ENCODE results near the gene BRIP1. TPM values are rescaled to one million over a fixed set of nuclear protein-coding genes. Genes with fewer than 3 reads are reported as not detected.
"Not testable (repeated sequence)": the region's sequence is repeated elsewhere in the genome, so short reads cannot be mapped to it uniquely, and the experiment has no call there.

Gene BRIP1
- total RNA-seq, 2 donors from 2014 or later, result 1.5 to 2.3 TPM

- H3K4me1 Mint-ChIP-seq, result no peaks in the 10 kb centered on the region
- H3K27ac Mint-ChIP-seq, result no peak overlapping the region
- no peak for ATAC-seq
- no peaks in the 10 kb centered on the region for H3K27me3 Mint-ChIP-seq
- H3K9me3 ChIP-seq (ENCODE audit: control insufficient read depth, low read length, poor library complexity, severe bottlenecking), result peaks cover 6% of the 10 kb centered on the region
- H3K36me3 Mint-ChIP-seq (ENCODE audit: low read depth), result no peaks in the 10 kb centered on the region
- no peak for DNase-seq
- H3K4me3 Mint-ChIP-seq, result no peak overlapping the region
Observed at GRCh38 chr17:61698244-61698643, 165.1 kb downstream of the BRIP1 start.

- DNase-seq (no peak), ATAC-seq (no peak)
- Mint-ChIP-seq H3K27me3 (no peaks in the 10 kb centered on the region), H3K4me3 (no peak overlapping the region), H3K36me3 (ENCODE audit: low read depth) (no peaks in the 10 kb centered on the region), H3K27ac (no peak overlapping the region), H3K4me1 (no peaks in the 10 kb centered on the region)
- peaks cover 1% of the 10 kb centered on the region for H3K9me3 ChIP-seq (ENCODE audit: control insufficient read depth, low read length, poor library complexity, severe bottlenecking)
Observed at GRCh38 chr17:61695779-61696337, 167.5 kb downstream of the BRIP1 start.

GRCh38 chr17:61694095-61694494 lies 169.2 kb downstream of the BRIP1 start:
- no peak overlapping the region for H3K27ac Mint-ChIP-seq
- no peak overlapping the region for H3K4me3 Mint-ChIP-seq
- H3K36me3 Mint-ChIP-seq (ENCODE audit: low read depth), result no peaks in the 10 kb centered on the region
- no peaks in the 10 kb centered on the region for H3K9me3 ChIP-seq (ENCODE audit: control insufficient read depth, low read length, poor library complexity, severe bottlenecking)
- ATAC-seq, result no peak
- no peak for DNase-seq
- no peaks in the 10 kb centered on the region for H3K4me1 Mint-ChIP-seq
- no peaks in the 10 kb centered on the region for H3K27me3 Mint-ChIP-seq

GRCh38 chr17:61689610-61690180 lies 173.6 kb downstream of the BRIP1 start:
- no peak overlapping the region for H3K4me3 Mint-ChIP-seq
- no peak for DNase-seq
- H3K9me3 ChIP-seq (ENCODE audit: control insufficient read depth, low read length, poor library complexity, severe bottlenecking), result no peaks in the 10 kb centered on the region
- H3K27ac Mint-ChIP-seq, result no peak overlapping the region
- H3K36me3 Mint-ChIP-seq (ENCODE audit: low read depth), result no peaks in the 10 kb centered on the region
- H3K4me1 Mint-ChIP-seq, result no peaks in the 10 kb centered on the region
- ATAC-seq, result no peak
- H3K27me3 Mint-ChIP-seq, result no peaks in the 10 kb centered on the region

GRCh38 chr17:61687769-61688168 lies 175.6 kb downstream of the BRIP1 start:
- no peaks in the 10 kb centered on the region for H3K4me1 Mint-ChIP-seq
- no peak for ATAC-seq
- H3K9me3 ChIP-seq (ENCODE audit: control insufficient read depth, low read length, poor library complexity, severe bottlenecking), result no peaks in the 10 kb centered on the region
- H3K27ac Mint-ChIP-seq, result peak overlapping the region; percentile 37
- no peak for DNase-seq
- no peaks in the 10 kb centered on the region for H3K27me3 Mint-ChIP-seq
- no peaks in the 10 kb centered on the region for H3K36me3 Mint-ChIP-seq (ENCODE audit: low read depth)
- H3K4me3 Mint-ChIP-seq, result no peak overlapping the region

GRCh38 chr17:61686113-61686512 lies 177.2 kb downstream of the BRIP1 start:
- ATAC-seq (no peak), DNase-seq (no peak)
- Mint-ChIP-seq H3K36me3 (ENCODE audit: low read depth) (no peaks in the 10 kb centered on the region), H3K4me1 (no peaks in the 10 kb centered on the region), H3K27me3 (no peaks in the 10 kb centered on the region), H3K27ac (no peak overlapping the region), H3K4me3 (no peak overlapping the region)
- H3K9me3 ChIP-seq (ENCODE audit: control insufficient read depth, low read length, poor library complexity, severe bottlenecking), result no peaks in the 10 kb centered on the region

- Mint-ChIP-seq H3K36me3 (ENCODE audit: low read depth) (no peaks in the 10 kb centered on the region), H3K4me1 (no peaks in the 10 kb centered on the region), H3K27me3 (no peaks in the 10 kb centered on the region), H3K27ac (no peak overlapping the region), H3K4me3 (no peak overlapping the region)
- H3K9me3 ChIP-seq (ENCODE audit: control insufficient read depth, low read length, poor library complexity, severe bottlenecking), result no peaks in the 10 kb centered on the region
- DNase-seq (no peak), ATAC-seq (no peak)
Observed at GRCh38 chr17:61684818-61685217, 178.5 kb downstream of the BRIP1 start.

- Mint-ChIP-seq H3K4me1 (no peaks in the 10 kb centered on the region), H3K4me3 (no peak overlapping the region), H3K27me3 (no peaks in the 10 kb centered on the region), H3K27ac (no peak overlapping the region), H3K36me3 (ENCODE audit: low read depth) (no peaks in the 10 kb centered on the region)
- no peak for DNase-seq
- no peak for ATAC-seq
- no peaks in the 10 kb centered on the region for H3K9me3 ChIP-seq (ENCODE audit: control insufficient read depth, low read length, poor library complexity, severe bottlenecking)
Observed at GRCh38 chr17:61684172-61684571, 179.2 kb downstream of the BRIP1 start.

GRCh38 chr17:61683466-61683865 lies 179.9 kb downstream of the BRIP1 start:
- Mint-ChIP-seq H3K36me3 (ENCODE audit: low read depth) (no peaks in the 10 kb centered on the region), H3K27ac (no peak overlapping the region), H3K4me1 (no peaks in the 10 kb centered on the region), H3K27me3 (no peaks in the 10 kb centered on the region), H3K4me3 (no peak overlapping the region)
- H3K9me3 ChIP-seq (ENCODE audit: control insufficient read depth, low read length, poor library complexity, severe bottlenecking), result no peaks in the 10 kb centered on the region
- ATAC-seq (no peak), DNase-seq (no peak)

- DNase-seq (no peak), ATAC-seq (no peak)
- no peaks in the 10 kb centered on the region for H3K27me3 Mint-ChIP-seq
- H3K27ac Mint-ChIP-seq, result no peak overlapping the region
- no peak overlapping the region for H3K4me3 Mint-ChIP-seq
- H3K36me3 Mint-ChIP-seq (ENCODE audit: low read depth), result no peaks in the 10 kb centered on the region
- no peaks in the 10 kb centered on the region for H3K9me3 ChIP-seq (ENCODE audit: control insufficient read depth, low read length, poor library complexity, severe bottlenecking)
- H3K4me1 Mint-ChIP-seq, result no peaks in the 10 kb centered on the region
Observed at GRCh38 chr17:61680921-61681320, 182.4 kb downstream of the BRIP1 start.

GRCh38 chr17:61678339-61678738 lies 185.0 kb downstream of the BRIP1 start:
- DNase-seq (no peak), ATAC-seq (no peak)
- H3K36me3 Mint-ChIP-seq (ENCODE audit: low read depth), result no peaks in the 10 kb centered on the region
- H3K4me1 Mint-ChIP-seq, result no peaks in the 10 kb centered on the region
- no peak overlapping the region for H3K4me3 Mint-ChIP-seq
- H3K27me3 Mint-ChIP-seq, result peaks cover 9% of the 10 kb centered on the region
- no peaks in the 10 kb centered on the region for H3K9me3 ChIP-seq (ENCODE audit: control insufficient read depth, low read length, poor library complexity, severe bottlenecking)
- H3K27ac Mint-ChIP-seq, result no peak overlapping the region

- not testable (repeated sequence) for H3K4me1 Mint-ChIP-seq; DNase-seq; H3K4me3 Mint-ChIP-seq; H3K27ac Mint-ChIP-seq; H3K9me3 ChIP-seq (ENCODE audit: control insufficient read depth, low read length, poor library complexity, severe bottlenecking); H3K27me3 Mint-ChIP-seq; H3K36me3 Mint-ChIP-seq (ENCODE audit: low read depth); ATAC-seq
Observed at GRCh38 chr17:61677150-61677811, 186.0 kb downstream of the BRIP1 start.

GRCh38 chr17:61676522-61676921 lies 186.8 kb downstream of the BRIP1 start:
- not testable (repeated sequence) for H3K9me3 ChIP-seq (ENCODE audit: control insufficient read depth, low read length, poor library complexity, severe bottlenecking); DNase-seq; H3K27me3 Mint-ChIP-seq; H3K36me3 Mint-ChIP-seq (ENCODE audit: low read depth); H3K27ac Mint-ChIP-seq; H3K4me1 Mint-ChIP-seq; ATAC-seq; H3K4me3 Mint-ChIP-seq

- not testable (repeated sequence) for H3K9me3 ChIP-seq (ENCODE audit: control insufficient read depth, low read length, poor library complexity, severe bottlenecking); H3K4me1 Mint-ChIP-seq; H3K36me3 Mint-ChIP-seq (ENCODE audit: low read depth); H3K4me3 Mint-ChIP-seq; ATAC-seq; H3K27ac Mint-ChIP-seq; DNase-seq
- peaks cover 16% of the 10 kb centered on the region for H3K27me3 Mint-ChIP-seq
Observed at GRCh38 chr17:61674609-61675008, 188.7 kb downstream of the BRIP1 start.

Data from T-helper 17 cell (primary cell).